Ovary (tissue), 9 donors: Measurements from ENCODE around the gene RDH11. TPM values are rescaled to one million over a fixed set of nuclear protein-coding genes. Genes with fewer than 3 reads are reported as not detected.

Source experiments
- DNase-seq, 5 donors: peaks; one replicate each; pipeline ENCODE4 v3.0.0-alpha.2; 2019 to 2020
- H3K27ac ChIP-seq, 2 donors: fragments of 200-600 bp; one replicate each; pipeline versions ENCODE4 v1.5.1 to v1.8.0; 2019 to 2022
- H3K27me3 ChIP-seq: fragments of 200-600 bp; one replicate; pipeline ENCODE4 v1.8.0; 2022
- H3K36me3 ChIP-seq: fragments of 200-600 bp; sonication (generic); one replicate; pipeline ENCODE4 v1.5.1; 2019
- H3K4me1 ChIP-seq: one replicate; pipeline ENCODE4 v1.8.1; 2013; ENCODE audit warnings: mild to moderate bottlenecking, moderate library complexity; ENCODE audit not compliant: insufficient read depth
- H3K4me3 ChIP-seq: fragments of 200-600 bp; sonication (generic); one replicate; pipeline ENCODE4 v1.5.1; 2017
- H3K9me3 ChIP-seq, 2 donors: fragments of 200-600 bp in 1 of 2; sonication (generic) in 1 of 2; one replicate each; pipeline versions ENCODE4 v1.5.1 to v1.8.1; 2013 to 2019; ENCODE audit warnings: mild to moderate bottlenecking in 1 of 2, moderate library complexity in 1 of 2
- CTCF ChIP-seq, 3 donors: fragments of 450-650 bp in 2 of 3; fragments of 200-600 bp in 1 of 3; IDR thresholded peaks; one replicate each; pipeline versions ENCODE4 v1.5.1 to v1.8.0; 2016 to 2022; ENCODE audit warnings: antibody characterized with exemption in 3 of 3, mild to moderate bottlenecking in 1 of 3
- EP300 ChIP-seq: sonication (generic); formaldehyde crosslinking; IDR thresholded peaks from one replicate; pipeline ENCODE4 v1.6.1; 2017; ENCODE audit warnings: antibody characterized with exemption
- POLR2A ChIP-seq: fragments of 450-650 bp; IDR thresholded peaks from one replicate; pipeline ENCODE4 v1.6.1; 2017; ENCODE audit warnings: antibody characterized with exemption, mild to moderate bottlenecking, moderate library complexity
- WGBS, 3 donors: extraction: QIAGEN DNeasy Blood & Tissue Kit in 1 of 3; methylation state at CpG; one replicate each; pipeline versions ENCODE4 v1.1.5 to v1.1.7; 2013 to 2017; 5-methylcytosine and 5-hydroxymethylcytosine counted together
- intact Hi-C, 4 donors: fragments of 100-400 bp; cut with DNase I; formaldehyde crosslinking; loops; one replicate each; pipeline versions ENCODE4 v1.11.0 to v1.15.1; 2022 to 2023
- polyA plus RNA-seq, 2 donors: library from polyadenylated mRNA; stranded (reverse); fragments of 200-250 nt in 1 of 2; fragments of 350-450 nt in 1 of 2; fragmentation: Illumina TruSeq in 1 of 2; extraction: RNeasy Lipid Tissue Mini Kit (QIAGEN cat#74804) in 1 of 2; gene quantifications; one replicate each; pipeline ENCODE4 v1.2.3, GENCODE V29; 2013 to 2014
- total RNA-seq, 7 donors: library from RNA; depleted of rRNA in 2 of 7; stranded (reverse); fragments of >200 nt in 2 of 7; fragmentation: NEBNext Ultra II Directional in 3 of 7; extraction: Animal tissue kit (Norgen Biotek cat#: 25700) in 3 of 7; gene quantifications; one replicate each; pipeline versions ENCODE4 v1.1.0 to v1.2.4, GENCODE V29; 2016 to 2023
- donor health status: DM: no; HTN: no; CAD: no; lungs with moderate emphysema.
- donor health status: DM: no; HTN: no; CAD: no.
- donor health status: Bipolar disorder and iron deficiency.
- donor health status: DM: yes; HTN: yes; CAD: no.
- donor health status: DM: no; HTN: no; CAD: no.
- donor health status: DM: yes; HTN: yes; CAD: no.

Gene RDH11
- total and polyA plus RNA-seq, 9 donors: 30.3 to 90.0 (median 36.6) TPM

DNA sequence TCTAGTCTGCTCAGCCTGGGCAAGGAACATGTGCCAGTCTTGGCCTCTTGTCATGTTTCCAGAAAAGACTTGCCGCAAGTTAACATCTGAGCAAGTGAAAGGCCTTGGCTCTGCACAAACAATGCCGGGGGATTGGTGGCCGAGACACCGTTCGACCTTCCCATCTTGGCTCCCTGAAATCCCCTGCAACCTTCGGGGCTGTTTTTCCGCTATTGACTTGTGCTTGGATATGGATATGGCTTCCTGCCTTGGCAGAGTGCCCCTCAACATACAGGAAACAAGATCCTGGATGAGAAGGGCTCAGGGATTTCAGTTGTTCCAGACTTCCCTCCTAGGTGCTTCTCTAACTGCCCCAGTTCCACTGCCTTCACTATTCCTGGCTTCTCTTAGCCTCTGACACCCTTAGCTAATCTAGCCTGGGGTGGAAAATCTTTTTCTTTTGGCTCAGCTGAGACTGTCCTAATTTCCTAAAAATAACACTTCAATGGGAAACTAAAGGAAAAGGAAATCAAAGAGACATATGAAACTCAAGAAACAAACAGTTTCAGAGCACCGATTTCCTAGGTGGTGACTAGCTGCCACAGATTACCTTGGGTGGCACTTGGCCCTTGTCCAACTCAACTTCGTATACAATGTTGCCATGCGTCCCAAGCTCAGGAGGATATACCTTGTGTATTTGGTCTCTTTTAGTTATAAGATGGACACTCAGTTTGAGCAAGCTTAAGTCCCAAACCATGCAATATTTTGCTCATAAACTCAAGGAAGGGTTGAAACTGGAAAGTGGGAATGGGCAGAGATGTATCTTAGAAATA is 40.0 kb upstream of the RDH11 start:
- WGBS, 3 donors: 83 to 86% (median 86%) methylated on average over 10 of the region's 10 CpGs
- intact Hi-C loops: no loop called here
- Histone ChIP-seq H3K9me3 (no peaks in the 10 kb centered on the region), H3K4me1 (no peaks in the 10 kb centered on the region), H3K27me3 (no peaks in the 10 kb centered on the region), H3K4me3 (no peak overlapping the region), H3K36me3 (no peaks in the 10 kb centered on the region), H3K27ac (no peak overlapping the region)
- no peak for DNase-seq
- TF ChIP-seq EP300: no peak
- TF ChIP-seq CTCF (IDR thresholded peaks at IDR 0.05): no peak
- TF ChIP-seq POLR2A: no peak

GRCh38 chr14:67734675-67735074 is 39.1 kb upstream of the RDH11 start:
- Histone ChIP-seq H3K27me3 (no peaks in the 10 kb centered on the region), H3K9me3 (no peaks in the 10 kb centered on the region), H3K27ac (no peak overlapping the region), H3K36me3 (no peaks in the 10 kb centered on the region), H3K4me1 (no peaks in the 10 kb centered on the region), H3K4me3 (no peak overlapping the region)
- TF ChIP-seq CTCF (IDR thresholded peaks at IDR 0.05): no peak
- TF ChIP-seq POLR2A: no peak
- TF ChIP-seq EP300: no peak
- DNase-seq: no peak
- WGBS, 3 donors: 47 to 64% (median 60%) methylated on average over 3 of the region's 3 CpGs
- intact Hi-C loops: no loop called here

GRCh38 chr14:67733616-67734015 is 38.1 kb upstream of the RDH11 start:
- no peaks in the 10 kb centered on the region for H3K36me3 ChIP-seq
- H3K4me3 ChIP-seq: no peak overlapping the region
- no peaks in the 10 kb centered on the region for H3K27me3 ChIP-seq
- intact Hi-C loops: no loop called here
- WGBS, 3 donors: 53 to 63% (median 55%) methylated on average over 4 of the region's 4 CpGs
- H3K27ac ChIP-seq: no peak overlapping the region
- TF ChIP-seq EP300: no peak
- TF ChIP-seq CTCF (IDR thresholded peaks at IDR 0.05): no peak
- no peak for TF ChIP-seq POLR2A
- DNase-seq: no peak
- H3K9me3 ChIP-seq: no peaks in the 10 kb centered on the region
- peaks cover 2% of the 10 kb centered on the region for H3K4me1 ChIP-seq

DNA sequence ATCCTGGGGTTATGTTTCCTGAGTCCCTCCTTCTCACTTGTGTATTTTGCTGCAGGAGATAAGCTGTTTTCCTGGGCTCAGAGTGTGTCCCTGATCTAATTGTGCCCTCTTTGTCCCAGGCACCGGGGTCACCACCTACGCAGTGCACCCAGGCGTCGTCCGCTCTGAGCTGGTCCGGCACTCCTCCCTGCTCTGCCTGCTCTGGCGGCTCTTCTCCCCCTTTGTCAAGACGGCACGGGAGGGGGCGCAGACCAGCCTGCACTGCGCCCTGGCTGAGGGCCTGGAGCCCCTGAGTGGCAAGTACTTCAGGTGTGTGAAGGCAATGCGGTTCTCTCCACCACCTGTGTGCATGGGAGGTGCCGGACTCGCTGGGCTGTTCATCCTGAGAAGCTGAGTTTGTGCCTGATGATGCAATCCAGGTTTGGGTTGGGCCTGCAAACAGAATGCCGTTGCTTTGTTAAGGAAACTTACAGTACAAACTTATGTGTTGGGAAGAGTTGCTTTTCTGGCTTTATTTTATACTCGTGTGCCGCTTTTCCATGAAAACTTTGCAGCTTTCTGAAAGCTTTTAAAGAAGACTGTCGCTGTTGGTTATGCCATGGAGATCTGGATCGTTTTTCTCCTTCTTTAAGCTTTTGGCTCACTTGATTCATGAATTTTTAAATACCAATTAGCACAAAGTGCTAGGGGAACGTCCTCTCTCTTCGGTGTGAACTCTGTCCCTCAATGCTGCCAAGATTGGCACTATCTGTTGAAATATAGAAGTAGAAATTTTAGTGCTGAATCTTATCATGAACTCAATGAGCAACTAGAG is 33.7 kb upstream of the RDH11 start:
- intact Hi-C loops: no loop called here
- DNase-seq: no peak
- WGBS, 3 donors: 38 to 44% (median 38%) methylated on average over 21 of the region's 21 CpGs
- no peak for TF ChIP-seq POLR2A
- TF ChIP-seq EP300: no peak
- Histone ChIP-seq H3K4me3 (no peak overlapping the region), H3K27ac (no peak overlapping the region), H3K9me3 (no peaks in the 10 kb centered on the region), H3K27me3 (no peaks in the 10 kb centered on the region), H3K4me1 (peaks cover 2% of the 10 kb centered on the region), H3K36me3 (no peaks in the 10 kb centered on the region)

DNA sequence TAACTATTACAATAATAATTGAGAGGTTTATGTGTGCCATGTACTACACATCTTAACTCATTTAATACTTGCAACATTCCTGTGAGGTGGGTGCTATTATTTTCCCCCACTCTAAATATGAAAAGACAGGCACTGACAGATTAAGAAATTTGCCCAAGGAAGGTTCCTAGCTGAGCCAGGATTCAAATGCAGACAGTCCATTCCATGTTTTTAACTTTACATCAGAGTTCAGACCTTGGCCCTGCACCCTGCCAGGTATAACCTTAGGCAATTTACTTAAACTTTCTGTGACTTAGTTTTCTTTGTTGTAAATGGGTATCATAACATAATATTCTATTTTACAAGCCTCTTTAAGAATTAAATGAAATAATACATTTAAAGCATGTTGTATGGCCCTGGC is 32.7 kb upstream of the RDH11 start:
- no peak for TF ChIP-seq CTCF (IDR thresholded peaks at IDR 0.05)
- TF ChIP-seq EP300: no peak
- TF ChIP-seq POLR2A: no peak
- H3K27me3 ChIP-seq: no peaks in the 10 kb centered on the region
- no peak overlapping the region for H3K4me3 ChIP-seq
- peaks cover 2% of the 10 kb centered on the region for H3K4me1 ChIP-seq
- intact Hi-C loops: no loop called here
- no peak overlapping the region for H3K27ac ChIP-seq
- H3K9me3 ChIP-seq: no peaks in the 10 kb centered on the region
- no peak for DNase-seq
- H3K36me3 ChIP-seq: no peaks in the 10 kb centered on the region
